BLaER1 (cell line): ENCODE results near the gene CFB.
"Not testable (repeated sequence)": the region's sequence is repeated elsewhere in the genome, so short reads cannot be mapped to it uniquely, and the experiment has no call there.

Source experiments
- H3K27ac ChIP-seq: shearing (Covaris generic); formaldehyde crosslinking; 2 replicates; pipeline ENCODE4 v1.8.1; 2022
- H3K27me3 ChIP-seq: shearing (Covaris generic); formaldehyde crosslinking; 2 replicates; pipeline ENCODE4 v1.8.1; 2022
- H3K36me3 ChIP-seq: shearing (Covaris generic); formaldehyde crosslinking; 2 replicates; pipeline ENCODE4 v1.8.1; 2022
- H3K4me1 ChIP-seq: shearing (Covaris generic); formaldehyde crosslinking; 2 replicates; pipeline ENCODE4 v1.8.1; 2022
- H3K4me2 ChIP-seq: shearing (Covaris generic); formaldehyde crosslinking; 2 replicates; pipeline ENCODE4 v1.8.1; 2022
- H3K4me3 ChIP-seq: shearing (Covaris generic); formaldehyde crosslinking; 2 replicates; pipeline ENCODE4 v1.8.1; 2022
- H3K9ac ChIP-seq: shearing (Covaris generic); formaldehyde crosslinking; 2 replicates; pipeline ENCODE4 v1.8.1; 2022
- H3K9me3 ChIP-seq: shearing (Covaris generic); formaldehyde crosslinking; 2 replicates; pipeline ENCODE4 v1.8.1; 2022
- H4K20me1 ChIP-seq: shearing (Covaris generic); formaldehyde crosslinking; 2 replicates; pipeline ENCODE4 v1.8.1; 2022
- Cebpa-rat ChIP-seq: shearing (Covaris generic); IDR thresholded peaks from 2 replicates; pipeline ENCODE4 v1.8.1; 2022

CFB gene

DNA sequence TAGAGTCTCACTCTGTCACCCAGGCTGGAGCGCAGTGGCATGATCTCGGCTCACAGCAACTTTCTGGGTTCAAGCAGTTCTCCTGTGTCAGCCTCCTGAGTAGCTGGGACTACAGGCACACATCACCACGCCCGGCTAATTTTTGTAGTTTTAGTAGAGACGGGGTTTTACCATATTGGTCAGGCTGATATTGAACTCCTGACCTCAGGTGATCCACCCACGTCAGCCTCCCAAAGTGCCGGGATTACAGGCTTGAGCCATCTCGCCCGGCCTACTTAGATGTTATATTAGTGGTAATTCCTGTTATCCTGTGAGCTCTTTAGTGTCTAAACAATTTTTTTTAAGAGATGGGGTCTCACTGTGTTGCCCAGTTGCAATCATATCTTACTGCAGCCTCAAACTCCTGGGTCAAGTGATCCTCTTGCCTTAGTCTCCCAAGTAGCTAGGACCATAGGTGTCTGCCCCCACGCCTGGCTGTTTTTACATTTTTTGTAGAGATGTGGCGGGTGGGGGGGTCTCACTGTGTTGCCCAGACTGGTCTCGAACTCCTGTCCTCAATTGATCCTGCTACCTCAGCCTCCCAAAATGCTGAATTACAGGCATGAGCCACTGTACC is 32.0 kb downstream of the CFB start:
- H3K9me3 ChIP-seq = peaks cover 12% of the 10 kb centered on the region; the same call in 1 of the 2 replicates

DNA sequence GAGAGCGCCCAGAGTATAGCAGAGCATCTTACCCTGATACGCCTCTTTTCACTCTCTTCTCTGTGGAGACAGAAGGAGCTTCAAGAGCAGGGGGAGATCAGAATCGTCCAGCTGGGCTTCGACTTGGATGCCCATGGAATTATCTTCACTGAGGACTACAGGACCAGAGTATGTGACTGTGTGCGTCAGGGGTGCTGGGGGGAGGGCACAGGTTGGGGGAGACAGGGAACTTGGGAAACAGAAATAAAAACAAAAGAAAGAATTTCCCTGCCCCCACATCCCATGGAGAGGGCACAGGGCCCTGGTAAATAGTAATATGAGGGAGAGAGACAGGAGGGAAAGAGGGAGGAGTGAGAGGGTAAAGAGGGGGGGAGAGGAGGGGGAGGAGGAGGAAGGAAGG is 32.9 kb downstream of the CFB start:
- Histone ChIP-seq H3K36me3 (peaks cover 24% of the 10 kb centered on the region; the same call in 1 of the 2 replicates), H3K4me1 (peaks cover 4% of the 10 kb centered on the region), H3K4me3 (no peak overlapping the region), H3K27ac (no peak overlapping the region), H3K9ac (no peak overlapping the region), H3K27me3 (no peaks in the 10 kb centered on the region), H4K20me1 (no peaks in the 10 kb centered on the region), H3K4me2 (no peak overlapping the region), H3K9me3 (peaks cover 12% of the 10 kb centered on the region; the same call in 1 of the 2 replicates)
- no peak for TF ChIP-seq Cebpa-rat

More for the DNA sequence above, 32.0 kb downstream of the CFB start:
- peaks cover 24% of the 10 kb centered on the region; the same call in 1 of the 2 replicates for H3K36me3 ChIP-seq
- no peak overlapping the region for H3K27ac ChIP-seq
- no peaks in the 10 kb centered on the region for H3K27me3 ChIP-seq
- H3K9ac ChIP-seq = no peak overlapping the region
- H4K20me1 ChIP-seq = no peaks in the 10 kb centered on the region
- no peak overlapping the region for H3K4me2 ChIP-seq
- peaks cover 13% of the 10 kb centered on the region for H3K4me1 ChIP-seq
- H3K4me3 ChIP-seq = no peak overlapping the region
- no peak for TF ChIP-seq Cebpa-rat

GRCh38 chr6:31979238-31979898 is 33.5 kb downstream of the CFB start:
- Histone ChIP-seq H3K9ac (no peak overlapping the region), H3K9me3 (peaks cover 12% of the 10 kb centered on the region; the same call in 1 of the 2 replicates), H3K4me2 (no peak overlapping the region), H3K27me3 (no peaks in the 10 kb centered on the region), H3K36me3 (peaks cover 24% of the 10 kb centered on the region; the same call in 1 of the 2 replicates), H3K27ac (no peak overlapping the region), H3K4me3 (no peak overlapping the region), H4K20me1 (no peaks in the 10 kb centered on the region), H3K4me1 (no peaks in the 10 kb centered on the region)
- no peak for TF ChIP-seq Cebpa-rat

- H3K4me2 ChIP-seq, H3K9ac ChIP-seq, H3K27me3 ChIP-seq: not testable (repeated sequence)
Measured at GRCh38 chr6:31980195-31980876, 34.4 kb downstream of the CFB start.

GRCh38 chr6:31980998-31981397 is 35.1 kb downstream of the CFB start:
- H3K9ac ChIP-seq, H3K9me3 ChIP-seq, H3K4me2 ChIP-seq, H3K4me3 ChIP-seq, H3K4me1 ChIP-seq, H3K27me3 ChIP-seq, H4K20me1 ChIP-seq, H3K27ac ChIP-seq: not testable (repeated sequence)
- peaks cover 20% of the 10 kb centered on the region; the same call in 1 of the 2 replicates for H3K36me3 ChIP-seq

More at GRCh38 chr6:31980195-31980876, 34.4 kb downstream of the CFB start:
- peaks cover 21% of the 10 kb centered on the region; the same call in 1 of the 2 replicates for H3K36me3 ChIP-seq
- H3K9me3 ChIP-seq = peaks cover 12% of the 10 kb centered on the region; the same call in 1 of the 2 replicates
- H4K20me1 ChIP-seq, H3K4me1 ChIP-seq, H3K27ac ChIP-seq, H3K4me3 ChIP-seq: not testable (repeated sequence)

- H3K36me3 ChIP-seq = peaks cover 18% of the 10 kb centered on the region; the same call in 1 of the 2 replicates
- H3K27ac ChIP-seq, H3K4me2 ChIP-seq, H4K20me1 ChIP-seq, H3K9me3 ChIP-seq, H3K27me3 ChIP-seq, H3K9ac ChIP-seq, H3K4me1 ChIP-seq, H3K4me3 ChIP-seq: not testable (repeated sequence)
Measured at GRCh38 chr6:31981744-31982143, 35.8 kb downstream of the CFB start, which contains the start of gene C4A. C4A (plus strand) TSS chr6:31982057; CDS start chr6:31982108, 51 bp downstream.

DNA sequence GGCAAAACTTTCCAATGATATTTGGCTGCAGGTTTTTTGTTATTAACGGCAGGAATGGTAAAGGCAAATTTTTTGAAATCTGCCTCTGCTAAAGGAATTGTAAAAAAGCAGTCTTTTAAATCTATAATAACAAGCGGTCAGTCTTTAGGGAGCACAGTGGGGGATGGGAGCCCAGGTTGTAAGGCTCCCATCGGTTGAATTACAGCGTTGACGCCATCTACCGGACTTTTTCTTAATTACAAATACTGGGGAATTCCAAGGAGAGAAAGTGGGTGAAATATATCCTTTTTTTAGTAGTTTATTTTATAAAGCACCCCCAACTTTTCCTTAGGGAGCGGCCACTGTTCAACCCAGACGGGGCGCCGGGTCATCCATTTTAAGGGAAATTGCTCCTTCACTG is 43.5 kb downstream of the CFB start:
- not testable (repeated sequence) for H3K9ac ChIP-seq, H3K4me2 ChIP-seq, H3K27ac ChIP-seq, H3K4me3 ChIP-seq, H3K9me3 ChIP-seq, H3K4me1 ChIP-seq, H4K20me1 ChIP-seq, H3K36me3 ChIP-seq, H3K27me3 ChIP-seq

GRCh38 chr6:31994421-31994820 is 48.5 kb downstream of the CFB start:
- not testable (repeated sequence) for H3K27ac ChIP-seq, H3K4me3 ChIP-seq, H3K4me1 ChIP-seq

DNA sequence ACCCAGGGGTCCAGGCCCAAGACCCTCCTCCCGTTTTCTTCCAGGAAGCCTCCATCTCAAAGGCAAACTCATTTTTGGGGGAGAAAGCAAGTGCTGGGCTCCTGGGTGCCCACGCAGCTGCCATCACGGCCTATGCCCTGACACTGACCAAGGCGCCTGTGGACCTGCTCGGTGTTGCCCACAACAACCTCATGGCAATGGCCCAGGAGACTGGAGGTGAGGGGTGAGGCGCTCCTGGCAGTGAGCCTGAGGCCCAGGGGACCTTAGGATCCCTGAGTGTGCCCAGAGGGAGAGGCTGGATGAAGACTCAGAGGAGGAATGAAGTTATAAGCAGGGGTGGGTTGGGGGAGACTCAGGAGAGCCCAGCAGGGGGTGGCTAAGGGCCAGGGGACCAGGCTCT is 50.5 kb downstream of the CFB start:
- not testable (repeated sequence) for H4K20me1 ChIP-seq, H3K36me3 ChIP-seq, H3K9ac ChIP-seq, H3K4me1 ChIP-seq, H3K27me3 ChIP-seq, H3K4me3 ChIP-seq, H3K27ac ChIP-seq, H3K9me3 ChIP-seq, H3K4me2 ChIP-seq

More at GRCh38 chr6:31994421-31994820, 48.5 kb downstream of the CFB start:
- H3K9ac ChIP-seq, H3K27me3 ChIP-seq, H4K20me1 ChIP-seq, H3K9me3 ChIP-seq, H3K4me2 ChIP-seq, H3K36me3 ChIP-seq: not testable (repeated sequence)
